ENCODE results near the gene SV2C.

The SV2C gene

GRCh38 chr5:76155536-76155935 lies 72.4 kb downstream of the SV2C start:
- H3K27ac ChIP-seq (ENCODE audit: low read depth, low read length) = no peak overlapping the region
- no peak overlapping the region for H3K4me3 ChIP-seq (ENCODE audit: low read depth in 1 of 5, low read length in 5 of 5)
- no peaks in the 10 kb centered on the region for H3K36me3 ChIP-seq (ENCODE audit: control insufficient read depth in 5 of 5, insufficient read depth in 5 of 5, low read length in 5 of 5)
- H3K4me1 ChIP-seq (ENCODE audit: control insufficient read depth in 5 of 5, insufficient read depth in 5 of 5, low read length in 5 of 5) = no peaks in the 10 kb centered on the region
- no peak overlapping the region for H3K9ac ChIP-seq (ENCODE audit: low read length in 5 of 5)
- no peaks in the 10 kb centered on the region for H3K27me3 ChIP-seq (ENCODE audit: control insufficient read depth in 5 of 5, insufficient read depth in 4 of 5, low read length in 5 of 5)
- no peaks in the 10 kb centered on the region for H3K9me3 ChIP-seq (ENCODE audit: control insufficient read depth in 5 of 5, low read length in 5 of 5)

- Histone ChIP-seq H3K27ac (ENCODE audit: low read depth, low read length) (no peak overlapping the region), H3K36me3 (ENCODE audit: control insufficient read depth in 5 of 5, insufficient read depth in 5 of 5, low read length in 5 of 5) (no peaks in the 10 kb centered on the region), H3K4me3 (ENCODE audit: low read depth in 1 of 5, low read length in 5 of 5) (no peak overlapping the region), H3K27me3 (ENCODE audit: control insufficient read depth in 5 of 5, insufficient read depth in 4 of 5, low read length in 5 of 5) (no peaks in the 10 kb centered on the region), H3K9ac (ENCODE audit: low read length in 5 of 5) (no peak overlapping the region), H3K4me1 (ENCODE audit: control insufficient read depth in 5 of 5, insufficient read depth in 5 of 5, low read length in 5 of 5) (no peaks in the 10 kb centered on the region), H3K9me3 (ENCODE audit: control insufficient read depth in 5 of 5, low read length in 5 of 5) (peaks cover 0 to 7% (median 3%) of the 10 kb centered on the region in 5 donors)
Observed at GRCh38 chr5:76162335-76162734, 79.2 kb downstream of the SV2C start.

- Histone ChIP-seq H3K27me3 (ENCODE audit: control insufficient read depth in 5 of 5, insufficient read depth in 4 of 5, low read length in 5 of 5) (no peaks in the 10 kb centered on the region), H3K9ac (ENCODE audit: low read length in 5 of 5) (no peak overlapping the region), H3K4me1 (ENCODE audit: control insufficient read depth in 5 of 5, insufficient read depth in 5 of 5, low read length in 5 of 5) (no peaks in the 10 kb centered on the region), H3K9me3 (ENCODE audit: control insufficient read depth in 5 of 5, low read length in 5 of 5) (peaks cover 0 to 7% (median 3%) of the 10 kb centered on the region in 5 donors), H3K4me3 (ENCODE audit: low read depth in 1 of 5, low read length in 5 of 5) (no peak overlapping the region), H3K36me3 (ENCODE audit: control insufficient read depth in 5 of 5, insufficient read depth in 5 of 5, low read length in 5 of 5) (no peaks in the 10 kb centered on the region), H3K27ac (ENCODE audit: low read depth, low read length) (no peak overlapping the region)
Observed at GRCh38 chr5:76163111-76163628, 80.0 kb downstream of the SV2C start.

DNA sequence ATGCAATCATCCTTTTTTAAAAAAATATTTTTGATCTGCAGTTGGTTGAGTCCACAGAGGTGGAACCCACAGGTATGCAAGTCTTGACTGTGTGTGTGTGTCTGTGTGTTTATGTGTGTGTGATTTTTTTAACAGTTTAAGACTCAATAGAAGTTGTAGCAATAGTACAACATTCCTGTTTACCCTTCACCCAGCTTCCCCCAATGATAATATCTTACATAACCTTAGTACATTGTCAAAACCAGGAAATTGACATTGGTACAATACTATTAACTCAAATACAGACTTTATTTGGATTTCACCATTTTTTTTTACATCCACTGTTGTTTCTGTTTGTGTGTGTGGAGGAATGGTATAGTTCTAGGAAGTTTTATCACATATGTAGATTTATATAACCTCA lies 81.8 kb downstream of the SV2C start:
- Histone ChIP-seq H3K27ac (ENCODE audit: low read depth, low read length) (no peak overlapping the region), H3K9ac (ENCODE audit: low read length in 5 of 5) (no peak overlapping the region), H3K4me3 (ENCODE audit: low read depth in 1 of 5, low read length in 5 of 5) (no peak overlapping the region), H3K9me3 (ENCODE audit: control insufficient read depth in 5 of 5, low read length in 5 of 5) (peaks cover 0 to 7% (median 3%) of the 10 kb centered on the region in 5 donors), H3K4me1 (ENCODE audit: control insufficient read depth in 5 of 5, insufficient read depth in 5 of 5, low read length in 5 of 5) (no peaks in the 10 kb centered on the region), H3K27me3 (ENCODE audit: control insufficient read depth in 5 of 5, insufficient read depth in 4 of 5, low read length in 5 of 5) (peaks cover 0 to 3% (median 0%) of the 10 kb centered on the region in 5 donors), H3K36me3 (ENCODE audit: control insufficient read depth in 5 of 5, insufficient read depth in 5 of 5, low read length in 5 of 5) (no peaks in the 10 kb centered on the region)

- Histone ChIP-seq H3K27me3 (ENCODE audit: control insufficient read depth in 5 of 5, insufficient read depth in 4 of 5, low read length in 5 of 5) (peaks cover 0 to 3% (median 0%) of the 10 kb centered on the region in 5 donors), H3K4me3 (ENCODE audit: low read depth in 1 of 5, low read length in 5 of 5) (no peak overlapping the region), H3K36me3 (ENCODE audit: control insufficient read depth in 5 of 5, insufficient read depth in 5 of 5, low read length in 5 of 5) (no peaks in the 10 kb centered on the region), H3K4me1 (ENCODE audit: control insufficient read depth in 5 of 5, insufficient read depth in 5 of 5, low read length in 5 of 5) (no peaks in the 10 kb centered on the region), H3K27ac (ENCODE audit: low read depth, low read length) (no peak overlapping the region), H3K9ac (ENCODE audit: low read length in 5 of 5) (no peak overlapping the region), H3K9me3 (ENCODE audit: control insufficient read depth in 5 of 5, low read length in 5 of 5) (peaks cover 0 to 7% (median 3%) of the 10 kb centered on the region in 5 donors)
Observed at GRCh38 chr5:76165711-76166374, 82.7 kb downstream of the SV2C start.

DNA sequence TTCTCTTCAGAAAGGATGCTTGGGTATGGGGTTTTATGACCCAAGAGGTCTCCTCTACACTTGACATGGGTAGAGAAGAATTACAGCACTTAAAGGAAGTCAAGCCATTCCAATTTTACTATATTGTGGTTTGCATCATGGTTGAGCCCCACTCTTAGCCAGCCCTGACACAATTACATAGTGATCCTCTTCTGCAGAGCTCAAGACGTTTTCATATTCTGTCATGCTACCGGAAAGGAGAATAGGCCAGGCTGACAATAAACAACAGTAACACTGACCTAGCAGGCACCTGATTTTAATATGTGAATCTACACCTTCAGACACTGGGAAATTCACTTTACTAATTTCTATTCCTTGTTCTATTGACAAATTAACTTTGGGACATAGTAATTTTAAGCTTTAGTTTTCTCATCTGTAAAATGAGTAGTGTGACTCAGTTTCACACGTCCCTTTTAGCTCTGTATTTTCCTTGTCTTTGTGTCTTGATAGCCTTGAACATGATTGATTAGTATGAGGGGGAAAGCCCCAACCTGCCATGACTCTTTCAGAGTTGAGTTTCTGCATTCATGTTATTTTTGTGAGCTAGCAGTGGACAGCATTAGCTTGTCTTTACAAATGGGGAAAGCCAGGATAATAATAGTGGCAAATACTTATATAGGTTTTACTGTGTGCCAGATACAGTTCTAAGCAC lies 83.8 kb downstream of the SV2C start:
- H3K27ac ChIP-seq (ENCODE audit: low read depth, low read length) = no peak overlapping the region
- H3K27me3 ChIP-seq (ENCODE audit: control insufficient read depth in 5 of 5, insufficient read depth in 4 of 5, low read length in 5 of 5) = peaks cover 0 to 3% (median 0%) of the 10 kb centered on the region in 5 donors
- H3K4me3 ChIP-seq (ENCODE audit: low read depth in 1 of 5, low read length in 5 of 5) = no peak overlapping the region
- H3K4me1 ChIP-seq (ENCODE audit: control insufficient read depth in 5 of 5, insufficient read depth in 5 of 5, low read length in 5 of 5) = no peaks in the 10 kb centered on the region
- peaks cover 0 to 7% (median 3%) of the 10 kb centered on the region in 5 donors for H3K9me3 ChIP-seq (ENCODE audit: control insufficient read depth in 5 of 5, low read length in 5 of 5)
- H3K9ac ChIP-seq (ENCODE audit: low read length in 5 of 5) = no peak overlapping the region
- H3K36me3 ChIP-seq (ENCODE audit: control insufficient read depth in 5 of 5, insufficient read depth in 5 of 5, low read length in 5 of 5) = no peaks in the 10 kb centered on the region

DNA sequence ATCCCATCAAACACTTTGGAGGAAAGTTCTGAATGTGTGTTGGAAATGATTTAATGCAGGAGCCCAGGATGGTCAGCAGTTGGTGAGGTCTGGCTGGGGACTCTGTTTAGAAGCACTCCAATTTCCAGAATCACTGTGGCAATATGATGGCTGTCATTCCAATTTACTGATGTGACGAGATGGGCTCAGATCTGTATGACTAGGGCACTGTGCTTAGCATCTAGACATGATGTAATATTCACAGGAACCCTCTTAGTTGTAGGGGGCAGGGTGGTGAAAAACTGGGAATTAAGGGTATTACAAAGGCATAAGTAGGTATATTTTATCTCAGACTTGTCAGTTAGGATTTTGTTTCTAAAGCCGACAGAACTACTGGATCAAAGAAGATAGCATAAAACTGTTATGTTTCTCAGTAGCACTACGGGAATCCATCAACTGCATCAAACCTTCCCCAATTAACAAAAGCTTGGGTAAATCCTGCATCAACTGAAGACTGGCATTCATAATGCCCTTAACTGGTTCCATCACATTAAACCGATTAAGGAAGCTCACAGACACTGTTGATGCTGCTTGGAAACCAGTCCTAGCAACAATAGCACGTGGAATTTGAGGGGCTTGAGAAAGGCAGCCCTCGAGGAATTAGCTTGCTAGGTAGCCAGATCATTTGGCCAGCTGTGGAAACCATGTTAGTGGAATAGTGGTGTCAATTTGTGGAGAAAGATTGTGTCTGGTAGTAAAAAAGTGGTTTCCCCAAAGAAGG lies 86.1 kb downstream of the SV2C start:
- Histone ChIP-seq H3K9ac (ENCODE audit: low read length in 5 of 5) (no peak overlapping the region), H3K4me1 (ENCODE audit: control insufficient read depth in 5 of 5, insufficient read depth in 5 of 5, low read length in 5 of 5) (no peaks in the 10 kb centered on the region), H3K27ac (ENCODE audit: low read depth, low read length) (no peak overlapping the region), H3K9me3 (ENCODE audit: control insufficient read depth in 5 of 5, low read length in 5 of 5) (peaks cover 0 to 7% (median 3%) of the 10 kb centered on the region in 5 donors), H3K4me3 (ENCODE audit: low read depth in 1 of 5, low read length in 5 of 5) (no peak overlapping the region), H3K36me3 (ENCODE audit: control insufficient read depth in 5 of 5, insufficient read depth in 5 of 5, low read length in 5 of 5) (no peaks in the 10 kb centered on the region), H3K27me3 (ENCODE audit: control insufficient read depth in 5 of 5, insufficient read depth in 4 of 5, low read length in 5 of 5) (peaks cover 0 to 3% (median 0%) of the 10 kb centered on the region in 5 donors)

- Histone ChIP-seq H3K27me3 (ENCODE audit: control insufficient read depth in 5 of 5, insufficient read depth in 4 of 5, low read length in 5 of 5) (peaks cover 0 to 1% (median 0%) of the 10 kb centered on the region in 5 donors), H3K4me1 (ENCODE audit: control insufficient read depth in 5 of 5, insufficient read depth in 5 of 5, low read length in 5 of 5) (no peaks in the 10 kb centered on the region), H3K9ac (ENCODE audit: low read length in 5 of 5) (no peak overlapping the region), H3K36me3 (ENCODE audit: control insufficient read depth in 5 of 5, insufficient read depth in 5 of 5, low read length in 5 of 5) (no peaks in the 10 kb centered on the region), H3K27ac (ENCODE audit: low read depth, low read length) (no peak overlapping the region), H3K9me3 (ENCODE audit: control insufficient read depth in 5 of 5, low read length in 5 of 5) (no peaks in the 10 kb centered on the region), H3K4me3 (ENCODE audit: low read depth in 1 of 5, low read length in 5 of 5) (no peak overlapping the region)
Observed at GRCh38 chr5:76174101-76174500, 90.9 kb downstream of the SV2C start.

DNA sequence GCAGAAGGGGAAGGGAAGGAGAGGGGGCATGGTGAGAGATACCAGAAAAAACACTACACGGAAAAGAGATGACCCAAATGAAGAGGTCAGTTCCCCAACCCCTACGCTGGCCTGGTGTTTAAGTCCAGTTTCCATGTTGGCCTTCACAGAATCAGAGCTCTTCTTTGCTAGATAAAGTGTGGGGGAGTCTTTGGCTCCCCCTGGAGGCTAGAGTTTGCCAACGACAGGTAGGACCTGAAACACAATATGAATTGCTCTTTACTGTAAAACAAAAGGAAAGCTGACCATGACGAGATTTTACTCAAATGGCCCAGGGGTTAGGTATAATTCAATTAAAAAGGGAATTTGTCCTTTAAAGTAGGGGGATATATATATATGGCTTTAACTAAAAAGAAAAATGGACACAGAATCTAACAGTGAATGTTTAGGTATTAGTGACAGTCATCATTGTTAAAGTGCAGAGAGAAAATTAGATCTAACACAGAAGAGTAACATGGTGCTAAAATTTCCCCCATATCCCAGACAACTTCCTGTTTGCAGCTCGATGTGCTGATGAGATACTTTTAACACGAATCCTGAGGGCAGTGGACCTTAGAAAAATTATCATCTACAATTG lies 92.0 kb downstream of the SV2C start:
- Histone ChIP-seq H3K27ac (ENCODE audit: low read depth, low read length) (no peak overlapping the region), H3K4me3 (ENCODE audit: low read depth in 1 of 5, low read length in 5 of 5) (no peak overlapping the region), H3K4me1 (ENCODE audit: control insufficient read depth in 5 of 5, insufficient read depth in 5 of 5, low read length in 5 of 5) (no peaks in the 10 kb centered on the region), H3K9me3 (ENCODE audit: control insufficient read depth in 5 of 5, low read length in 5 of 5) (no peaks in the 10 kb centered on the region), H3K9ac (ENCODE audit: low read length in 5 of 5) (no peak overlapping the region), H3K27me3 (ENCODE audit: control insufficient read depth in 5 of 5, insufficient read depth in 4 of 5, low read length in 5 of 5) (no peaks in the 10 kb centered on the region), H3K36me3 (ENCODE audit: control insufficient read depth in 5 of 5, insufficient read depth in 5 of 5, low read length in 5 of 5) (no peaks in the 10 kb centered on the region)
